HG03025 (cell line): ENCODE data around the gene CACNG6.

Experiments used
- ATAC-seq: cut with Tn5 transposase; IDR thresholded peaks from one replicate; pipeline ENCODE4 v1.9.1; 2021; ENCODE audit warnings: mild to moderate bottlenecking, moderate library complexity; ENCODE audit not compliant: unreplicated experiment, low FRiP score

Gene CACNG6

DNA sequence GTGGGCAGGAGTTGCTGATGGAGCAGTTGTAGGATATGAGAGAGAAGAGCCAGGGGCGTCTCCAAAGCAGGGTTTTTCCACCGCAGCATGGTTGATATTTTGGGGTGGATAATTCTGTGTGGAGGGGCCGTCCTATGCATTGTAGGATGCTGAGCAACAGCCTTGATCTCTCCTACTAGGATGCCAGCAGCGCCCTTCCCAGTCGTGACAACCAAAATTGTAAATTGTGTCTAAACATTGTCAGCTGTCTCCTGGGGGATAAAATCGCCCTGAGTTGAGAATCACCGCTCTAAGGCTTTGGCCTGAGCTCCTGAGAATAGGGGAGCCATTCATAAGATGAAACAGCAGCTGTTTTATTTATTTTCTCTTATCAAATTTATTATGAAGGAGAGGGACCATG, 24.5 kb upstream of the CACNG6 start:
- no peak for ATAC-seq

DNA sequence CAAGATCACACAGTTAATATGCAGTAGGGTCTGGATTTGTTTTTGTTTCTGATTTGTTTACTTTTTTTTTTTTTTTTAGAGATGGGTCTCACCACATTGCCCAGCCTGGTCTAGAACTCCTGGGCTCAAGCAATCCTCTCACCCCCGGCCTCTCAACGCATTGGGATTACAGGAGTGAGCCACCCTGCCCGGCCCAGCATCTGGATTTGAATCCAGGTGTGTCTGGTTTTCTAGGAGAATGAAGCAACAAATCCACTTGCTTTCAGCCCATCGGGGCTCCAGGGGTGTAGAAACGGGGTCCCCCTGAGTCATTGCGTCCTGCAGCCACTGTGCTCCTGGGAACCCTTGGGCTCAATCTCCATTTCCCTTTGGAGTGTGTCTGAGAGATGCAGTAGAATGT, 22.1 kb upstream of the CACNG6 start:
- no peak for ATAC-seq

DNA sequence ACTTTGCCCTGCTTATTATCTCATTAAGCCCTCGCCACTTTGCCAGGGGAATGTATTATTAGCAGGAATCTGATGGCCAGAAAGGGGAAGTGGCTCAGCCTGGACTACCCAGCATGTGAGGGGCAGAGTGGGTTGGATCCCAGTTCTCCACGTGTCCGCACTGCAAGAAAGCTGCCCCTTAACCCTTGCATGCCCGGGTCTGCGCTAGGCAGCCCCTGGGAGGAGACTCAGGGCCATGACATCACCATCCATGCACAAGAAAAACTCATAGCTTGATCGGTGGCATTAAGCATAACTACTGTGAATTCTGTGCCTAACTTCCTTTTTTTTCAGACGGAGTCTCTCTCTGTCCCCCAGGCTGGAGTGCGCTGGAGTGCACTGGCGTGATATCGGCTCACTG, 19.8 kb upstream of the CACNG6 start:
- ATAC-seq = no peak

DNA sequence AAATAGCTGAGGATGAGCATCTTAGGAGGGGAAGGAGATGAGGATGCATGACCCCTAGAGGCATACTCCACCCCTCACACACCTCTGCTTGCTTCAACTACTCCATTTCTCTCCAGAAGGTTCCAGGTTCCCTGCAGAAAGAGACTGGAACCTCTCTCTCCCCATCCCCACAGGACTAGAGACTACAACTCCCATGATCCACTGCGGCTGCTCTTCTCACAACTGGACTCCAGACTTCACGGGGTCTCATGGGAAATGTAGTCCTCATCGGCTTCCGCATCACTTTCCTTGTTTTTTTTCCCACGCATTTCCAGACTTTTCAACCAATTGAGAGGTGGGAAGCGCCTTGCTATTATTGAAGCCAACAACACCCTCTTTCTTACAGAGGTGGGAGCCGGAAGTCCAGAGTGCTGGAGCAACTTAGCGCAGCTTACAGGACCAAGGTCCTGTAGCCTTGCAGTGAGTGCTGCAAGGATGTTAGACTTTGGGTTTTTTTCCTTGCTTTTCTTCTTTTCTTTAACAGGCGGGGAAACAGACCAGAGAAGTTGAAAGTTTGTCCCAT, 13.9 kb upstream of the CACNG6 start:
- ATAC-seq = no peak

DNA sequence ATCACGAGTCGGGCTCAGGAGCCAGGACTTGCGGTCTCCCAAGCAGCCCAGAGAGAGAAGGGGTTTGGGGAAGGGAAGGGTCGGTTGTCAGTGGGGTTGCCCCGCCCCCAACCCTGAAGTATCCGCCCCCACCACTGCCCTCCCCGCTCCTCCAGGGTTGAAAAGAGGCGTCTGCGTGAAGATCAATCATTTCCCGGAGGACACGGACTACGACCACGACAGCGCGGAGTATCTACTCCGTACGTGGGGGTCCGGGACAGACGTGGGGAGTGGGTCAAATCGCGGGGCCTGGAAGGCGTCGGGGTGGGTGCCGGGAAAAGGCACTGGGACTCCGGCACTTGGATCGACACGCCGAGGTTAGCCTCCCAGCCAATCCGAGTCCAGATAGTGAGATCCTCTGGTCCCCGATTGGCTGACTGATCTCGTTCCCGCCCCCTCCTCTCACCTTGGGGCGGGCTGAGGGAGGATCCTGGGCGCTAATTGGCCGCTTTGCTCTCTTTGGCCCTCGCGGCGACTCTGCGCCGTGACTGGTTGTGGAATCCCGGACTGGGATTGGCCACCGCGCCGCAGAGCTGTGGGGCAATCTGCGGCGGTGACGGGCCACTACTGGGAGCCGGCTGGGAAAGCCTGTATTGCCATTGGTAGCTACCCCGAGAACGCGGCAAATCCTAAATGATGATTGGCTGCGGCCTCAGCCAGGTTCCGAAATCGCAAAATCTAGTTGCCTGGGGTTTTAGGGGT, 13.3 kb upstream of the CACNG6 start:
- ATAC-seq = no peak

DNA sequence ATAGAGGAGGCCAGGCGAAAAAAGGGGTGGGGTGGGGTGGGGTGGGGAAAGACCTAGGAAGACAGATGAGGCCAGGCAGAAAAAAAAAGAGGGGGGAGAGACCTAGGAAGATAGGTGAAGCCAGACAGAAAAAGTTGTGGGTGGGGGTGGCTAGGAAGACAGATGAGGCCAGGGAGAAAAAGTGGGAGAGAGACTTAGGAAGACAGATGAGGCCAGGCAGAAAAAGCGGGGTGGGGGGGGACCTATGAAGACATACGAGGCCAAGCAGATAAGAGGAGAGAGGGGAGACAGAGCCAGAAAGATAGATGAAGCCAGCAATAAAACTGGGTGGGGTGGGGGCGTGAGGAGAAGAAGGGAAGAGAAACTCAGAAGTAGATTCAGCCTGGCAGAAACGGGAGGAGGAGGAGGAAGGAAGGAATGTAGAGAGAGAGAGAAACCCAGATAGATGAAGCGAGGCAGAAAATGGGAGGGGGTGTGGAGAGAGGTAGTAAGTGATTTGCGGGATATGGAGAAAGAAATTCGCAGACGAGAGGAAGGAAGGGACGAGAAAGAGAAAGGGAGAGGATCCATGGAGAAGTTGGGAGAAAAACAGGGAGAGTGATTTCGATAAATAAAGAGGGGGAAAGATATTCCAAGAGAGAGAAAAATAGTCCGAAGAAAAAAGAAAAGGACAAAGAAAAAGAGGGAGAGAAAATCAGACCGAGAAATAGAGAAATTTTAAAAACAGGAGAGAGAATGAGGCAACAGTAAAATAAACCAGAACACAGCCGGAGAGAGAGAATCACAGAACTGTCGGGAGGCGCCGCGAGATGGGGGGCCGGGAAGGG, 12.2 kb upstream of the CACNG6 start:
- ATAC-seq = no peak

DNA sequence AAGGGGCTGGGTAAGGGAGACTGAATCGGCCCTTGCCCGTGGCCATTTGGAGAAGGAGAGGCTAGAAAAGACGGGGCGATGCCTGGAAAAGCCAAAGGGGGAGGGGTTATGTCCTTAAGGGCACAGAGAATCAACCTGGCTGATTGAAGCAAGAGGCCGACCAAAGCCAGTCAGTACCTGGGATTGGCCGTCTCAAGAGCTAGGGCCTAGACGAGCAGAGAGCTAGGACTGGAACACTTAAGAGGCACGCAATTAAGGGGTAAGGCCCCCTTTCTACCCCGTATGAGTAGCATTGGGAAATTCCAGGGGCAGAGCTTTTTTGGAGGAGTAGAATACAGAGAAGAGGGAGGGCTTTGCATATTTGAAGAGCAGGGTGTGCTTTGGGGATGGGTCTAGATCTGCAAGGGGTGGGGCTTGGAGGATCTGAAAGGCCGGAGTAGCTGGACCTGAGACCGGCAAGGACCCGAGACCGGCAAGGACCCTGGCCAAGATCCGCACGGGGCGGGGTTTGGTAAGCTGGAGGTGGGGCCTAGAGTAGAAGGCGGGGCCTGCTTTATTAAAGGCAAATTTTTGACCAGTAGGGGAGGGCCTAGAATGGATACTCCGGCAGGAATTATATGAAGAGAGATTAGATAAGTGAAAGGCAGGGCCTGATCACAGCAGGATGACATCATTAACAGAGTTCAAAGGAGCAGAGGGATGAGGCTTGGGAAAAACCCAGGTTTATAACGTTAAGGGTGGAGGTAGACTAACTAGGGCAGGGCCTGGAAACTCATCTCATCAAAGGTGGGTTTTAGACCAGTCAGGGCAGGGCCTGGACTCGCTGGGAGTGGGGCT, 10.7 kb upstream of the CACNG6 start:
- no peak for ATAC-seq

DNA sequence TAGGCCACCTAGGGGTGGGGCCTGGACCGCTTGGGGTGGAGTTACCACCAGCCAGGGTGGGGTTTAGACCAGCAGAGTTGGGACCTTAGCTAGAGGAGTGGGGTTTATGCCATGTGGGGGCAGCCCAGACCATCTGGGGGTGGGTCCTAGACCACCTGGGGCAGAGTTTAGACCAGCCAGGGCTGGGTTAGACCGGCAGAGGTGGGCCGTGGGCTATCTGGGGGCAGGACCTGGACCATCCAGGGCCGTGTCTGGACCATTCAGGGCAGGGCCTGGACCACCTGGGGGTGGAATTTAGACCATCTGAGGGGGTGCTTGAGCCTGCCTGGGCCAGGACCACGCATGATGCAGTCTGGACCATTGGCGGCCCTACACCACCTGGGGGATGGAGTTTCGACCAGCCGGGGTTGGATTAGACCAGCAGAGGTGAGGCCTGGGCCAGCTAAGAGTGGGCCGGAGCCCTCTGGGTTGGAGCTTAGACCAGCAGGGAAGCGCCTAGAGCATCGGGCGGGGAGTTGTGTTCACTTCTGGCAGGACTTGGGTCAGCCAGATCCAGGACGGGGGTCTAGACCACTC, 10.0 kb upstream of the CACNG6 start:
- ATAC-seq = no peak

DNA sequence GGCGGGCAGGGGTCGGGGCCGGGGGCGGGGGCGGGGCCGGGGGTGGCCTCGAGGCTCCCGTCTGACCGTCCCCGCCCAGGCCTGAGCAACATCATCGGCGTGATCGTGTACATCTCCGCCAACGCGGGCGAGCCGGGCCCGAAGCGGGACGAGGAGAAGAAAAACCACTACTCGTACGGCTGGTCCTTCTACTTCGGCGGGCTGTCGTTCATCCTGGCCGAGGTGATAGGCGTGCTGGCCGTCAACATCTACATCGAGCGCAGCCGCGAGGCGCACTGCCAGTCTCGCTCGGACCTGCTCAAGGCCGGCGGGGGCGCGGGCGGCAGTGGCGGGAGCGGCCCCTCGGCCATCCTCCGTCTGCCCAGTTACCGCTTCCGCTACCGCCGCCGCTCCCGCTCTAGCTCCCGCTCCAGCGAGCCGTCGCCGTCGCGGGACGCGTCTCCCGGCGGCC, 9.4 kb upstream of the CACNG6 start:
- no peak for ATAC-seq

DNA sequence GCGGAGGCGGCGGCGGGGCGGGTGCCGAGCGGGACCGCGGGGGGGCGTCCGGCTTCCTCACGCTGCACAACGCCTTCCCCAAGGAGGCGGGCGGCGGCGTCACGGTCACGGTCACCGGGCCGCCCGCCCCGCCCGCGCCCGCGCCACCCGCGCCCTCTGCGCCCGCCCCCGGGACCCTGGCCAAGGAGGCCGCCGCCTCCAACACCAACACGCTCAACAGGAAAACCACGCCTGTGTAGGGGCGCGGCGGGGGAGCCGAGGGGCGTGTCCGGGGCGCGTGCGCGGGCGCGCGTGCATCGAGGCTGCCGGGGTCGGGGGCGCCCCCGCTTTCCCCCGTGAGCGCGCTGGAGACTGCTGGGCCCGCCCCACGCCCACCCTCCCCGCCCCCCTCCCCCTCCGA, 8.8 kb upstream of the CACNG6 start:
- ATAC-seq = no peak

DNA sequence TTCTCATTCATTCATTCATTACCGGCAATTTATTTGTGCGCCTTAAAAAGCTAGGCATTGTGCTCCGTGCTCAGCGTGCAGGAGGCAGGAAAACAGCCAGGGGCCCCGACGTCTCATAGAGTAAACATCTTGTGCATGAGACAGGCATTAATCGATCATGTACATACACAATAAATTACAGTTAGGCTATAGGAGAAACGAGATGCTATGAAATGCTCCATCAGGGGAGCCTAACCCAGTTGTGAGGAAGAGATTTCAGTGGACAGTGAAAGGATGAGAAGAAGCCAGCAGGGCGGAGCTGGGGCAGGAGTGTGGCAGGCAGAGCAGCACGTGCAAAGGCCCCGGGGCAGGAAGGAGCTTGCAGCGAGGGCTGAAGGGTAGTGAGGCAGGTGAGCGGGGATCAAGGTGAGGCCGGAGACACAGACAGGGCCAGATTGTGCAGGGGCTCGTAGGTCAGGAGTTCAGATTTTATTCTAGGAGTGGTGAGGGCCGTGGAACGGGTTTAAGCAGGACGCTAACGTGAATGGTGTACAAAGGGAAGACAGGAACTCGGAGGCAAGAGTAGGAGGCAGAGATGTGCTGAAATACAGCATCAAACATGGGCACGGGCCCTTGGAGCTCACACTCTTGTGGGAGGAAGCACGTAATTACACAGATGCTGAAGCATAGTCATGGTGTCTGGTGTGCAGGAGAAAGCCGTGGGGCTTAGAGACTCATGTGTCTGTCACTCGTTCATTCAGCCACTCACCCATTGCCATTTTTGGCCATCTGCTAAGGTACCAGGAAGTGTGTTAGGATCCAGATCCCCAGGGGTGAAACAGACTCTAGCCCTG, 7.8 kb upstream of the CACNG6 start:
- ATAC-seq = no peak

DNA sequence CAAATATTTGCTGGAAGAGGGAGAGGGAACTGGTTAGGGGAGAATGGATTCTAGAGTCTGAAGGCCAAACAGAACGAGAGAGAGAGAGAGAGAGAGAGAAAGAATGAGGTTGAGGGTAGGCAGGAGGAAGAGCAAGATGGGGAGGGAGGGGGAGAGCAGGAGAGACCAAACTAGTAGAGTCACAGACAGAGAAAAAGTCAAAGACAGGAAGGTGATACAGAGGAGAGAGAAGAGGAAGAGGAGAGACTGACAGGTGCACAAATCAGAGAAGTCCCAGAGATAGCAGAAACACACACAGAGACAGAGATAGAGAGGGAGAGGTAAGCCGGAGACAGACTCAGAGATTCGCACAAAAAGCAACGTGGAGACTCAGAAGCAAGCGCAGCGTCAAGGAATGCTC, 5.6 kb upstream of the CACNG6 start:
- ATAC-seq = no peak

DNA sequence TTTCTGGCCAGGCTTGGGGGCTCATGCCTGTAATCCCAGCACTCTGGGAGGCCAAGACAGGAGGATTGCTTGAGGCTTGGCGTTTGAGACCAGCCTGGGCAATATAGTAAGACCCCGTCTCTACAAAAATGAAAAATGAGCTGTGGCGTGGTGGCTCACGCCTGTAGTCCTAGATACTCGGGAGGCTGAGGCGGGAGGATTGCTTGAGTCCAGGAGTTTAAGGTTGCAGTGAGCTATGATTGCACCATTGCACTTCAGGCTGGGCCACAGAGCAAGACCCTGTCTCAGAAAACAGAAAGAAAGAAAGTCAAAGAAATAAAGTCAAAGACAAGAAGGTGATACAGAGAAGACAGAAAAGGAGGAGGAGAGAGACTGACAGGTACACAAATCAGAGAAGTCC, 2.5 kb upstream of the CACNG6 start:
- ATAC-seq = no peak

DNA sequence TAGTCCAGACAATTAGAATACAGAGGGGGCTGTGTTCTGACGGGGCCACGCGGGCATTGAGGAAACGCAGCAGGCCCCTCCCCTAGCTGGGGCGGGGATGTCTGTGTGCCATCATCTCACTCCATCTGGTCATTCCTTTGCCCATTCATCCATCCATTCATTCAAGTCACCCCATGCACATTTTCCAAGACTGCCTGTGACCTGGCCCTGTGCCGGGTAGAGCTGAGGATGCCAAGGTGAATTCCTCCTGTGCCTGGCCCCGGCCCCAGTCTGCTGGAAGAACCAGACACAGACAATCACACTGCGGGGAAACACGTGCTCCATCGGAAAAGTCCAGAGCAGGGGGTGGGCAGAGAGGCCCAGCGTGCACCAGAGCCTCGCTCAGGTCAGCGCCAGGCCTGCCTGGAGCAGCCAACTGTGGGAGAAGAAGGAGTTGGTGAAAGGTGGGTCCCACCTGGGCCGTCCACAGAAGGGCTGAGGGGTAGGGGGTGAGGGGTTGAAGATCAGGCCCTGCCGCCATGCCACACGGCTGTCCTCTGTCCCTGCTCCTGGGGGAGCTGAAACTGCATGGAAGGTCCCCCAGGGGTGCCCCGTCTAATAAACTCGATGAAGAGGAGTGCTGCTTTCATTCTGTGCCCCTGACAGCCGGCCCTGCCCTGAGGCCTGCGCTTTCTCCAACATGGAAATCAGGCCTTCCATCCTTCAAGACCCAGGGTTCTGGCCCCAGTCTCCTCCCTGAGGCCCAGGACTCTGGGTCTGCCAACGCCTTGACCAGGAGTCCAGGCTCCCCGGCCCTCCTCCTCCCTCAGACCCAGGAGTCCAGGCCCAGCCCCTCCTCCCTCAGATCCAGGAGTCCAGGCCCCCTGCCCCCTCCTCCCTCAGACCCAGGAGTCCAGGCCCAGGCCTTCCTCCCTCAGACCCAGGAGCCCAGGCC, 1.6 kb upstream of the CACNG6 start:
- ATAC-seq = no peak

DNA sequence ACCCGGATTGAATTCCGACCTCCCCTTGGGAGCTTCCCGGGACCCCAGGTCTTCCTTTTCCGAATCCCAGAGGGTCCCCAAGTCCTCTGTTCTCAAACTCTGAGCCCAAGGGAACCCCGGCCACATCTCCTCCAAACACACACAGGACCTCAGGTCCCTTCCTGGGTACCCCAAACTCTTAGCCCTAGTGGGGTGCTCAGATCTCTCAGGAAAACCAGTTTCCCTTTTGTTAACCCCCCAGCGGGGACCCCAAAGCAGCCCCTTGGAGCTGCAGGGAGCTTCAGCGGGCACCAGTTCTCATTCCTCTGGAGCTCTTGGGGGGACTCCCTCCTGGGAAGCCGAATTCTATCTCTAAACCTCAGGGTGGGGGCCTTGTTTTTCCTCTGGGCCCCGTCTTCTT, 774 bp downstream of the CACNG6 start:
- no peak for ATAC-seq

DNA sequence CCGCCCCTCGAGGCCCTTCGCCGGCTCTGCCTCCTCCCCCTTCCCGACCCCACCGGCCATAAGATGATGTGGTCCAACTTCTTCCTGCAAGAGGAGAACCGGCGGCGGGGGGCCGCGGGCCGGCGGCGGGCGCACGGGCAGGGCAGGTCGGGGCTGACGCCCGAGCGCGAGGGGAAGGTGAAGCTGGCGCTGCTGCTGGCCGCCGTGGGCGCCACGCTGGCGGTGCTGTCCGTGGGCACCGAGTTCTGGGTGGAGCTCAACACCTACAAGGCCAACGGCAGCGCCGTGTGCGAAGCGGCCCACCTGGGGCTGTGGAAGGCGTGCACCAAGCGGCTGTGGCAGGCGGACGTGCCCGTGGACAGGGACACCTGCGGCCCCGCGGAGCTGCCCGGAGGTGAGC, 1.4 kb downstream of the CACNG6 start:
- no peak for ATAC-seq

DNA sequence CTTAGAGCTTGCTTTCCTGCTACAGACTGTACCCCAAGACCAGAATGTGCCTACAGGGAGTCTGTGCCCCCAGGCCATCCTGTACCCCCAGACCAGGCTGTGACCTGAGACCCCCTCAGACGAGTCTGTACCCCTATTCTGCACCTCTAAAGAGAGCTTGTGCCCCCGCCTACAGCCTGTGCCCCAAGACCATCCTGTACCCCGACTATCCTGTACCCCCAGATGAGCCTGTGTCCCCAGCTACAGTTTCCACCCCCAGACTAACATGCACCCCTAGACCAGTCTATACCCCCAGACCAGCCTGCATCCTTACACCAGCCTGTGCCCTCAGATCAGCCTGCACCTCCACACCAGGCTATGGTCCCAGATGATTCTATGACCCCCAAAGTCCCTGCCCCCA, 2.0 kb downstream of the CACNG6 start:
- ATAC-seq = no peak

DNA sequence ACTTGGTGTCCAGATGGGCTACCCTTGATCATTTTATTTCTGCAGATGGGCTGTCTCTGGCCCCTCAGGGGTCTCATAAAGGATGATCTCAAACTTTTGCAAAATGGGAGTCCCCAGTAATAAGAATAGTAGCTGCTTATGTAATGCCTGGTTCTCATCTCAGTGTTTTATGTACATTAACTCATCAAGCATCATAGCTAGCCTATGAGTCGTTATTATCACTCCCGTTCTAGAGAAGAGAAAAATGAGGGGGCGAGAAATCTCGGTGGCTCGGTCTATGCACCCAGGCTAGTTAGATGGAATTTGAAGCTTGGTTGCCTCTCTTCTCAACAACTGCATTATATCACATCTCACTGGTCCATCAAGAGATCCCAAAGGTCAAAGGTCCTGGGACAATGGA, 3.4 kb downstream of the CACNG6 start:
- ATAC-seq = no peak

DNA sequence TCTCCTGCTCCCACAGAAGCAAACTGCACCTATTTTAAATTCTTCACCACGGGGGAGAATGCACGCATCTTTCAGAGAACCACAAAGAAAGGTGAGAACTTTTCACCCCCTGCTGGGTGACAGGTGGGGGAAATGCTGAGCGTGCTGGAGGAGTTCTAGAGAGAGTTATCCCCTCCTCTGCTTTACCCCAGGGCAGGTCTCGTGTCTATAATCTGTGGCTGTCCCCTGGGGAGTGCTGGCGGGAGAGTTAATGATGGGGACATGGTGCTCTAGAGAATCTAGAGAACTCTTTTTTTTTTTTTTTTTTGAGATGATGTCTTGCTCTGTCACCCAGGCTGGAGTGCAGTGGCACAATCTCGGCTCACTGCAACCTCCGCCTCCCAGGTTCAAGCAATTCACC, 6.8 kb downstream of the CACNG6 start:
- no peak for ATAC-seq
